K562 (cell line): ENCODE results near the gene OR6P1. TPM values are rescaled to one million over a fixed set of nuclear protein-coding genes. Genes with fewer than 3 reads are reported as not detected.

Experiments
- ATAC-seq: fragments of 200-7000 bp; cut with Tn5 transposase; 3 replicates; pipeline ENCODE4 v1.9.1; 2020; ENCODE audit warnings: moderate library complexity
- BruUV-seq: library from RNA; stranded (reverse); fragments of 400-500 nt; replicated peaks from 2 replicates; lab custom pipeline; 2021; lab: Mats Ljungman, UMichigan
- CTCF ChIA-PET: fragments of 300-600 bp; formaldehyde crosslinking; extraction: SDS; loops from one replicate; lab custom pipeline; 2021; ENCODE audit warnings: low intra/inter-chr PET ratio; lab: Yijun Ruan, JAX
- POLR2A ChIA-PET: fragments of 300-600, 350-650 bp; sonication (Branson Sonifier 250); formaldehyde crosslinking; extraction: SDS; loops from one replicate; lab custom pipeline; 2021; ENCODE audit warnings: antibody characterized with exemption, inconsistent platforms; lab: Yijun Ruan, JAX
- DNase-seq, 4 experiments: peaks; one replicate each; pipeline versions ENCODE4 v3.0.0 to v3.0.0-alpha.2; 2011 to 2018; ENCODE audit warnings: low spot score in 3 of 4, mixed read lengths in 3 of 4; ENCODE audit errors: extremely low read depth in 1 of 4
- FAIRE-seq: peaks from 2 replicates; lab custom pipeline; 2011; peaks lifted over from hg19 to GRCh38; lab: Jason Lieb, UNC
- H2AFZ ChIP-seq: 2 replicates; pipeline ENCODE4 v1.6.0; 2011; ENCODE audit warnings: low read depth, low read length, control low read depth, inconsistent platforms
- H3K27ac ChIP-seq: fragments of 200-600 bp; 3 replicates; pipeline ENCODE4 v1.8.0; 2011; ENCODE audit warnings: low read depth, mild to moderate bottlenecking, control low read depth, inconsistent platforms, low read length, moderate library complexity, mixed read lengths; ENCODE audit errors: extremely low read depth
- H3K27me3 ChIP-seq, 2 experiments: fragments of 300-600 bp in 1 of 2; 2 replicates in 1 of 2; 3 replicates in 1 of 2; pipeline versions ENCODE4 v1.6.0 to v1.8.0; 2011; ENCODE audit warnings: inconsistent platforms in 2 of 2, low read length in 2 of 2, mild to moderate bottlenecking in 1 of 2, mixed read lengths in 1 of 2, moderate library complexity in 1 of 2; ENCODE audit not compliant: control insufficient read depth in 2 of 2, insufficient read depth in 2 of 2
- H3K36me3 ChIP-seq: fragments of 300-600 bp; 3 replicates; pipeline ENCODE4 v1.8.0; 2011; ENCODE audit warnings: mild to moderate bottlenecking, low read length, inconsistent platforms; ENCODE audit not compliant: control insufficient read depth, insufficient read depth
- H3K4me1 ChIP-seq, 2 experiments: fragments of 200-600 bp in 1 of 2; replicated peaks in 1 of 2; 2 replicates in 1 of 2; 3 replicates in 1 of 2; pipeline versions ENCODE4 v1.5.1 to v1.8.0; 2011; ENCODE audit warnings: inconsistent platforms in 2 of 2, low read length in 2 of 2, mild to moderate bottlenecking in 1 of 2, mixed read lengths in 1 of 2, moderate library complexity in 1 of 2; ENCODE audit not compliant: control insufficient read depth in 2 of 2, insufficient read depth in 2 of 2
- H3K4me2 ChIP-seq: 2 replicates; pipeline ENCODE4 v1.6.1; 2011; ENCODE audit warnings: low read length, control low read depth, inconsistent platforms, mixed read lengths; ENCODE audit not compliant: insufficient read depth
- H3K4me3 ChIP-seq: fragments of 200-600 bp; sonication (generic), shearing (Covaris generic); 2 replicates; pipeline ENCODE4 v1.5.1; 2016; ENCODE audit warnings: control low read depth, inconsistent platforms
- H3K79me2 ChIP-seq: fragments of 200-600 bp; 3 replicates; pipeline ENCODE4 v1.8.0; 2011; ENCODE audit warnings: low read length, inconsistent platforms; ENCODE audit not compliant: control insufficient read depth, insufficient read depth
- H3K9ac ChIP-seq, 2 experiments: 2 replicates each; pipeline versions ENCODE4 v1.6.0 to v1.6.1; 2011; ENCODE audit warnings: low read depth in 2 of 2, low read length in 2 of 2, control low read depth in 1 of 2, inconsistent platforms in 1 of 2, mild to moderate bottlenecking in 1 of 2, mixed read lengths in 1 of 2; ENCODE audit not compliant: insufficient read depth in 1 of 2
- H3K9me1 ChIP-seq: one replicate; pipeline ENCODE4 v1.6.0; 2011; ENCODE audit warnings: inconsistent platforms, mild to moderate bottlenecking, low read length, moderate library complexity; ENCODE audit not compliant: control insufficient read depth, insufficient read depth
- H3K9me3 ChIP-seq: replicated peaks from 2 replicates; pipeline ENCODE4 v1.5.1; 2011; ENCODE audit warnings: low read depth, low read length, inconsistent platforms; ENCODE audit not compliant: control insufficient read depth, insufficient read depth
- H4K20me1 ChIP-seq: replicated peaks from 2 replicates; pipeline ENCODE4 v1.6.1; 2011; ENCODE audit warnings: low read length, inconsistent platforms, mixed read lengths; ENCODE audit not compliant: control insufficient read depth, insufficient read depth
- ASH1L ChIP-seq: fragments of 450-650 bp; IDR thresholded peaks from 2 replicates; pipeline ENCODE4 v1.6.1; 2018; ENCODE audit warnings: borderline replicate concordance, mild to moderate bottlenecking, low read depth; ENCODE audit not compliant: partially characterized antibody
- GATAD2A ChIP-seq: fragments of 450-650 bp; IDR thresholded peaks from 2 replicates; pipeline ENCODE4 v1.6.1; 2017
- SUPT5H ChIP-seq: fragments of 450-650 bp; IDR thresholded peaks from 2 replicates; pipeline ENCODE4 v1.6.1; 2016
- ZNF785 ChIP-seq: fragments of 250-450 bp; sonication (Bioruptor Pico); IDR thresholded peaks from 2 replicates; pipeline ENCODE4 v1.4.0; 2020; ENCODE audit warnings: mild to moderate bottlenecking
- WGBS: fragments of 100-300 bp; shearing (Covaris generic); methylation state at CpG from one replicate; pipeline ENCODE4 v1.1.6; 2016; ENCODE audit warnings: low coverage, mixed read lengths; ENCODE audit not compliant: insufficient coverage; ENCODE audit errors: missing lambda C conversion rate; 5-methylcytosine and 5-hydroxymethylcytosine counted together
- in situ Hi-C: fragments of 300-500 bp; cut with MboI; formaldehyde crosslinking; loops from 4 replicates; pipeline ENCODE4 v1.15.0; 2018; ENCODE audit warnings: inconsistent platforms, mixed read lengths
- intact Hi-C: fragments of 100-400 bp; cut with micrococcal nuclease; formaldehyde crosslinking; loops from 2 replicates; pipeline ENCODE4 v1.14.2; 2022
- polyA plus RNA-seq, 8 experiments: library from polyadenylated mRNA; depleted of rRNA in 4 of 8; stranded (reverse) in 5 of 8; unstranded in 3 of 8; fragments of >200 nt; fragmentation: Nextera tagmentation in 2 of 8; fragmentation: Illumina TruSeq in 1 of 8; extraction: Ambion mirVana in 2 of 8; extraction: Trizol in 1 of 8; gene quantifications; 2 replicates each; pipeline versions ENCODE4 v1.2.1 to v1.2.3, GENCODE V29; 2011 to 2014; ENCODE audit warnings: inconsistent platforms in 1 of 8, missing spikeins in 1 of 8
- total RNA-seq, 7 experiments: library from RNA; depleted of rRNA in 6 of 7; stranded (reverse); fragments of >200 nt in 6 of 7; fragmentation: Illumina TruSeq in 2 of 7; extraction: Trizol in 2 of 7; gene quantifications; 2 replicates each; pipeline versions ENCODE4 v1.2.1 to v1.2.3, GENCODE V29; 2011 to 2021; ENCODE audit warnings: low replicate concordance in 1 of 7
- TF ChIP-seq, protein P1 (sequence below): fragments of 250-450 bp; sonication (Bioruptor Pico); IDR thresholded peaks from 2 replicates; pipeline ENCODE4 v1.5.0; 2020; ENCODE audit warnings: mild to moderate bottlenecking
- TF ChIP-seq, protein P2 (sequence below): sonication (generic); formaldehyde crosslinking; IDR thresholded peaks from 2 replicates; pipeline ENCODE4 v1.8.1; 2023; ENCODE audit warnings: mild to moderate bottlenecking, missing genetic modification reagents, moderate library complexity
- TF ChIP-seq, protein P3 (sequence below): fragments of 250-450 bp; sonication (Bioruptor Pico); IDR thresholded peaks from 2 replicates; pipeline ENCODE4 v1.8.0; 2022; ENCODE audit warnings: inconsistent platforms, mild to moderate bottlenecking, moderate library complexity, borderline replicate concordance
- TF ChIP-seq, protein P4 (sequence below), 2 experiments: fragments of 450-650 bp; formaldehyde crosslinking in 1 of 2; IDR thresholded peaks; 2 replicates each; pipeline versions ENCODE4 v1.4.0 to v1.6.1; 2014 to 2020; ENCODE audit warnings: mild to moderate bottlenecking in 2 of 2, borderline replicate concordance in 1 of 2, low read depth in 1 of 2

OR6P1 gene
- total and polyA plus RNA-seq, 9 of the 15 experiments (the other 6 are each of a cell fraction or from before 2014, with no cell fraction given) = not detected

DNA sequence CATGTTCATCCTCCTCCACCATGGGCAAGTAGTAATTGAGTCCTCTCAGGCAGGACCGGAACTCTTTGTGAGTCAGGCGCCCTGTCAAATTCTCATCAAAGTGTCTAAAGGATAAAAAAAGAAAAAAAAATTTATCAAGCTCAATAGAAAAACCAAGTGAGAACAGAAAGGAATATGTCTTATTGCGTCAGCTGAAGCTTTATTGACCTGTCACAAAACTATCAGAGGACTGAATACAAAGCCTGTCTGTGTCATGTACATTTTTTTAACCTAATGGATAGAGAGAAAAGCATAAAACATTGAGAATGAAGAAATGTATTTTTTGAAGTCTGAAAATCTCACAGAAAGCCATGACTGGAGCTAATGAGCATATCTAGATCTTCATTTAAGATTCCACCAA lies 43.4 kb upstream of the OR6P1 start:
- BruUV-seq = no TSS peak
- Histone ChIP-seq H3K4me3 (no peak overlapping the region), H3K4me1 (no peaks in the 10 kb centered on the region), H3K27me3 (no peaks in the 10 kb centered on the region), H2AFZ (no peak overlapping the region), H3K27ac (no peak overlapping the region), H3K9me1 (no peaks in the 10 kb centered on the region), H3K4me2 (no peak overlapping the region), H3K79me2 (no peaks in the 10 kb centered on the region), H4K20me1 (no peaks in the 10 kb centered on the region), H3K9ac (no peak overlapping the region), H3K36me3 (peaks cover 77% of the 10 kb centered on the region), H3K9me3 (no peaks in the 10 kb centered on the region)
- in situ Hi-C loops (no loop called here), intact Hi-C loops (no loop called here)
- no peak for DNase-seq
- ATAC-seq = no peak
- FAIRE-seq = no peak
- CTCF ChIA-PET = no interaction called here
- 83% methylated on average over 3 of the region's 3 CpGs for WGBS
- POLR2A ChIA-PET = interaction anchor here (1.2 kb wide), 1 partner anchor 13 kb away, joined by 4 read pairs; no protein-coding TSS in a partner anchor
- TF ChIP-seq SUPT5H = no peak
- TF ChIP-seq, protein P1, sequence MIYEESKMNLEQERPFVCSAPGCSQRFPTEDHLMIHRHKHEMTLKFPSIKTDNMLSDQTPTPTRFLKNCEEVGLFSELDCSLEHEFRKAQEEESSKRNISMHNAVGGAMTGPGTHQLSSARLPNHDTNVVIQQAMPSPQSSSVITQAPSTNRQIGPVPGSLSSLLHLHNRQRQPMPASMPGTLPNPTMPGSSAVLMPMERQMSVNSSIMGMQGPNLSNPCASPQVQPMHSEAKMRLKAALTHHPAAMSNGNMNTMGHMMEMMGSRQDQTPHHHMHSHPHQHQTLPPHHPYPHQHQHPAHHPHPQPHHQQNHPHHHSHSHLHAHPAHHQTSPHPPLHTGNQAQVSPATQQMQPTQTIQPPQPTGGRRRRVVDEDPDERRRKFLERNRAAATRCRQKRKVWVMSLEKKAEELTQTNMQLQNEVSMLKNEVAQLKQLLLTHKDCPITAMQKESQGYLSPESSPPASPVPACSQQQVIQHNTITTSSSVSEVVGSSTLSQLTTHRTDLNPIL = no peak
- TF ChIP-seq, protein P2, sequence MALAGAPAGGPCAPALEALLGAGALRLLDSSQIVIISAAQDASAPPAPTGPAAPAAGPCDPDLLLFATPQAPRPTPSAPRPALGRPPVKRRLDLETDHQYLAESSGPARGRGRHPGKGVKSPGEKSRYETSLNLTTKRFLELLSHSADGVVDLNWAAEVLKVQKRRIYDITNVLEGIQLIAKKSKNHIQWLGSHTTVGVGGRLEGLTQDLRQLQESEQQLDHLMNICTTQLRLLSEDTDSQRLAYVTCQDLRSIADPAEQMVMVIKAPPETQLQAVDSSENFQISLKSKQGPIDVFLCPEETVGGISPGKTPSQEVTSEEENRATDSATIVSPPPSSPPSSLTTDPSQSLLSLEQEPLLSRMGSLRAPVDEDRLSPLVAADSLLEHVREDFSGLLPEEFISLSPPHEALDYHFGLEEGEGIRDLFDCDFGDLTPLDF = no peak
- no peak for TF ChIP-seq ASH1L
- no peak for TF ChIP-seq GATAD2A
- TF ChIP-seq, protein P3, sequence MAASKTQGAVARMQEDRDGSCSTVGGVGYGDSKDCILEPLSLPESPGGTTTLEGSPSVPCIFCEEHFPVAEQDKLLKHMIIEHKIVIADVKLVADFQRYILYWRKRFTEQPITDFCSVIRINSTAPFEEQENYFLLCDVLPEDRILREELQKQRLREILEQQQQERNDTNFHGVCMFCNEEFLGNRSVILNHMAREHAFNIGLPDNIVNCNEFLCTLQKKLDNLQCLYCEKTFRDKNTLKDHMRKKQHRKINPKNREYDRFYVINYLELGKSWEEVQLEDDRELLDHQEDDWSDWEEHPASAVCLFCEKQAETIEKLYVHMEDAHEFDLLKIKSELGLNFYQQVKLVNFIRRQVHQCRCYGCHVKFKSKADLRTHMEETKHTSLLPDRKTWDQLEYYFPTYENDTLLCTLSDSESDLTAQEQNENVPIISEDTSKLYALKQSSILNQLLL (CRISPR knock-in tag) = no peak
- TF ChIP-seq, protein P4, sequence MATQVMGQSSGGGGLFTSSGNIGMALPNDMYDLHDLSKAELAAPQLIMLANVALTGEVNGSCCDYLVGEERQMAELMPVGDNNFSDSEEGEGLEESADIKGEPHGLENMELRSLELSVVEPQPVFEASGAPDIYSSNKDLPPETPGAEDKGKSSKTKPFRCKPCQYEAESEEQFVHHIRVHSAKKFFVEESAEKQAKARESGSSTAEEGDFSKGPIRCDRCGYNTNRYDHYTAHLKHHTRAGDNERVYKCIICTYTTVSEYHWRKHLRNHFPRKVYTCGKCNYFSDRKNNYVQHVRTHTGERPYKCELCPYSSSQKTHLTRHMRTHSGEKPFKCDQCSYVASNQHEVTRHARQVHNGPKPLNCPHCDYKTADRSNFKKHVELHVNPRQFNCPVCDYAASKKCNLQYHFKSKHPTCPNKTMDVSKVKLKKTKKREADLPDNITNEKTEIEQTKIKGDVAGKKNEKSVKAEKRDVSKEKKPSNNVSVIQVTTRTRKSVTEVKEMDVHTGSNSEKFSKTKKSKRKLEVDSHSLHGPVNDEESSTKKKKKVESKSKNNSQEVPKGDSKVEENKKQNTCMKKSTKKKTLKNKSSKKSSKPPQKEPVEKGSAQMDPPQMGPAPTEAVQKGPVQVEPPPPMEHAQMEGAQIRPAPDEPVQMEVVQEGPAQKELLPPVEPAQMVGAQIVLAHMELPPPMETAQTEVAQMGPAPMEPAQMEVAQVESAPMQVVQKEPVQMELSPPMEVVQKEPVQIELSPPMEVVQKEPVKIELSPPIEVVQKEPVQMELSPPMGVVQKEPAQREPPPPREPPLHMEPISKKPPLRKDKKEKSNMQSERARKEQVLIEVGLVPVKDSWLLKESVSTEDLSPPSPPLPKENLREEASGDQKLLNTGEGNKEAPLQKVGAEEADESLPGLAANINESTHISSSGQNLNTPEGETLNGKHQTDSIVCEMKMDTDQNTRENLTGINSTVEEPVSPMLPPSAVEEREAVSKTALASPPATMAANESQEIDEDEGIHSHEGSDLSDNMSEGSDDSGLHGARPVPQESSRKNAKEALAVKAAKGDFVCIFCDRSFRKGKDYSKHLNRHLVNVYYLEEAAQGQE (IDR thresholded peaks at IDR 0.05; ENCODE audit: borderline replicate concordance) = no peak
- TF ChIP-seq, protein P4 (CRISPR knock-in tag; IDR thresholded peaks at IDR 0.05; ENCODE audit: low read depth) = no peak
- TF ChIP-seq ZNF785 = no peak
